Natural killer cell (primary cell): ENCODE data around the gene GMPR2. TPM values are rescaled to one million over a fixed set of nuclear protein-coding genes. Genes with fewer than 3 reads are reported as not detected.

Experiments used
- ATAC-seq, 3 donors: fragments of 150-1000 bp in 2 of 3; fragments of 200-7000 bp in 1 of 3; cut with Tn5 transposase; 1 replicate in 1 of 3; 2 replicates in 2 of 3; pipeline ENCODE4 v1.10.0; 2021; ENCODE audit warnings: mild to moderate bottlenecking in 2 of 3, moderate library complexity in 2 of 3
- DNase-seq, 2 donors: peaks; one replicate each; pipeline versions ENCODE4 v3.0.0 to v3.0.0-alpha.2; 2013 to 2021; ENCODE audit warnings: mixed read lengths in 1 of 2
- H3K27ac ChIP-seq: one replicate; pipeline ENCODE4 v1.5.1; 2013; ENCODE audit warnings: mild to moderate bottlenecking, low read length
- H3K27me3 ChIP-seq: one replicate; pipeline ENCODE4 v1.6.1; 2013; ENCODE audit warnings: low read length; ENCODE audit not compliant: control insufficient read depth, insufficient read depth
- H3K36me3 ChIP-seq: one replicate; pipeline ENCODE4 v1.6.1; 2013; ENCODE audit warnings: low read length; ENCODE audit not compliant: control insufficient read depth, insufficient read depth
- H3K4me1 ChIP-seq: one replicate; pipeline ENCODE4 v1.6.1; 2013; ENCODE audit warnings: low read length; ENCODE audit not compliant: control insufficient read depth, insufficient read depth
- H3K4me3 ChIP-seq: one replicate; pipeline ENCODE4 v1.5.1; 2013; ENCODE audit warnings: low read length
- H3K9me3 ChIP-seq: one replicate; pipeline ENCODE4 v1.6.1; 2013; ENCODE audit warnings: low read length; ENCODE audit not compliant: control insufficient read depth, insufficient read depth
- H3K27ac Mint-ChIP-seq, 2 donors: one replicate each; pipeline ENCODE4 v1.8.0; 2022; ENCODE audit warnings: mild to moderate bottlenecking in 2 of 2, mixed read lengths in 2 of 2, moderate library complexity in 1 of 2
- H3K27me3 Mint-ChIP-seq, 2 donors: one replicate each; pipeline ENCODE4 v1.8.0; 2022; ENCODE audit warnings: low read depth in 2 of 2, mixed read lengths in 2 of 2
- H3K36me3 Mint-ChIP-seq: one replicate; pipeline ENCODE4 v1.8.0; 2022; ENCODE audit warnings: mixed read lengths
- H3K4me1 Mint-ChIP-seq, 2 donors: one replicate each; pipeline ENCODE4 v1.8.0; 2022; ENCODE audit warnings: mixed read lengths in 2 of 2
- H3K4me3 Mint-ChIP-seq: one replicate; pipeline ENCODE4 v1.8.0; 2022; ENCODE audit warnings: mild to moderate bottlenecking, moderate library complexity, mixed read lengths
- H3K9me3 Mint-ChIP-seq, 2 donors: one replicate each; pipeline ENCODE4 v1.8.0; 2022; ENCODE audit warnings: mixed read lengths in 2 of 2
- WGBS: methylation state at CpG from one replicate; pipeline ENCODE4 v1.1.7; 2013; ENCODE audit warnings: missing lambda C conversion rate; ENCODE audit not compliant: insufficient coverage; 5-methylcytosine and 5-hydroxymethylcytosine counted together
- intact Hi-C: fragments of 100-400 bp; cut with micrococcal nuclease; formaldehyde crosslinking; loops from one replicate; pipeline ENCODE4 v1.14.2; 2022
- total RNA-seq, 4 donors: library from RNA; stranded (reverse); fragments of 120-200 nt in 1 of 4; gene quantifications; one replicate each; pipeline versions ENCODE4 v1.2.3 to v1.2.4, GENCODE V29; 2013 to 2022
- TF ChIP-seq, protein P1 (sequence below): fragments of 200-600 bp; IDR thresholded peaks from one replicate; pipeline ENCODE4 v1.8.0; 2022; ENCODE audit warnings: antibody characterized with exemption

GMPR2 gene
- total RNA-seq, 3 donors from 2014 or later (not counting 1 experiment from before 2014, with no cell fraction given), result 46.5 to 63.3 (median 53.3) TPM

DNA sequence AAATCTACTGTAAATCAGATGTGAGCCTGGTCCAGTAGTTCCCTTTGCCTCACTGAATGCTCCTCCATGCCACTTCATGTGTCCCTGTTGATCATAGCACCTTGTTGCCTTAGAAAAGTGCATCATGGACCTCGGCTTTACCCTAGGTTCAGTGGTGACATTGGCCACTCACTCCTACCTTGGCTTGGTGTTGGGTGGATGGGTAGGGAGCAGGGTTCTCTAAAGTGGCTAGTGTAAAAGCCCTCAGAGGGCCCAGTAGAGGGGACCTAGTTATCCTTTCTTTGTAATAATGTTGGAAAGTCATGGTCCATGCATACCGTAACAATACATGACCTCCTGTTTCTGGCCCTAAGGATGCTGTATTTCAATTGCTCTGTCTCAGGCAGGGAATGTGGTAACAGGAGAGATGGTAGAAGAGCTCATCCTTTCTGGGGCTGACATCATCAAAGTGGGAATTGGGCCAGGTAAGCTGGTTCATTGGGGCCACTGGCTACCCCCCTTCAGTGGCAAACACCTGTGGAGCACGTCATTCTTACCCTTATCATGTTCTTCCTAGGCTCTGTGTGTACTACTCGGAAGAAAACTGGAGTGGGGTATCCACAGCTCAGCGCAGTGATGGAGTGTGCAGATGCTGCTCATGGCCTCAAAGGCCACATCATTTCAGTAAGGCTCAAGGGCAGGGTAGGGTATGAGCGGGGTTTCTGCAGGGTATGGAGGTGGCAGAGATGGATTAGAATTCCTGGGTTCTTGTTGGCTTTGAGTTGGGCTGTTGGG is 4.1 kb downstream of the GMPR2 start:
- TF ChIP-seq, protein P1, sequence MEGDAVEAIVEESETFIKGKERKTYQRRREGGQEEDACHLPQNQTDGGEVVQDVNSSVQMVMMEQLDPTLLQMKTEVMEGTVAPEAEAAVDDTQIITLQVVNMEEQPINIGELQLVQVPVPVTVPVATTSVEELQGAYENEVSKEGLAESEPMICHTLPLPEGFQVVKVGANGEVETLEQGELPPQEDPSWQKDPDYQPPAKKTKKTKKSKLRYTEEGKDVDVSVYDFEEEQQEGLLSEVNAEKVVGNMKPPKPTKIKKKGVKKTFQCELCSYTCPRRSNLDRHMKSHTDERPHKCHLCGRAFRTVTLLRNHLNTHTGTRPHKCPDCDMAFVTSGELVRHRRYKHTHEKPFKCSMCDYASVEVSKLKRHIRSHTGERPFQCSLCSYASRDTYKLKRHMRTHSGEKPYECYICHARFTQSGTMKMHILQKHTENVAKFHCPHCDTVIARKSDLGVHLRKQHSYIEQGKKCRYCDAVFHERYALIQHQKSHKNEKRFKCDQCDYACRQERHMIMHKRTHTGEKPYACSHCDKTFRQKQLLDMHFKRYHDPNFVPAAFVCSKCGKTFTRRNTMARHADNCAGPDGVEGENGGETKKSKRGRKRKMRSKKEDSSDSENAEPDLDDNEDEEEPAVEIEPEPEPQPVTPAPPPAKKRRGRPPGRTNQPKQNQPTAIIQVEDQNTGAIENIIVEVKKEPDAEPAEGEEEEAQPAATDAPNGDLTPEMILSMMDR, result no peak
- DNase-seq, result no peak
- Histone ChIP-seq H3K9me3 (no peaks in the 10 kb centered on the region), H3K27ac (no peak overlapping the region), H3K36me3 (peaks cover 66% of the 10 kb centered on the region), H3K4me3 (no peak overlapping the region), H3K4me1 (peaks cover 33% of the 10 kb centered on the region), H3K27me3 (no peaks in the 10 kb centered on the region)
- no peak for ATAC-seq
- Mint-ChIP-seq H3K4me1 (peaks cover 68 to 84% of the 10 kb centered on the region in 2 donors), H3K27ac (peak overlapping the region; percentile 40 to 100), H3K36me3 (peaks cover 22% of the 10 kb centered on the region), H3K27me3 (no peaks in the 10 kb centered on the region), H3K4me3 (no peak overlapping the region), H3K9me3 (no peaks in the 10 kb centered on the region)
- over 99% methylated on average over 6 of the region's 6 CpGs for WGBS
- intact Hi-C loops, result no loop called here

DNA sequence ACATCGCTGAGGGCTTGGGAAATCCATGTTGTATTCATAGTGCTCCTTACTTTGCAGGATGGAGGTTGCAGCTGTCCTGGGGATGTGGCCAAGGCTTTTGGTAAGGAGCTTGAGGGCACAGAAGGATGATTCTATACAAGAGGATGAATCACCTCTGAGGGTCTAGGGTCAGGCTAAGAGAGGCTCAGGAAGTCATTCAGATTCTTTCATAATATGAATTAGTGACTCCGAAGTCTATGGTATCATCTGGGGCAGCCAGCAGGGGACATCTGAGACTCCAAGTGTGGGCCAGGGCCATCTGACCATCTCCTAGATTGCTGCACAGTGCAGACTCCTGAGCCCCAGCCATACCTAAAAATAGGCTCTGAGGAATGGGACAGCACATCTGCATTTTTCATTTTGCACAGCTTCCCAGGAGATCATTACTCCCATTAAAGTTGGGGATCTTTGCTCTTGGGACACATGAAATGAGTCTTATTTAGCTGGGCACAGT is 4.8 kb downstream of the GMPR2 start:
- DNase-seq (no peak), ATAC-seq (no peak)
- peaks cover 69 to 85% of the 10 kb centered on the region in 2 donors for H3K4me1 Mint-ChIP-seq
- Histone ChIP-seq H3K4me1 (peaks cover 34% of the 10 kb centered on the region), H3K36me3 (peaks cover 66% of the 10 kb centered on the region), H3K4me3 (no peak overlapping the region), H3K27me3 (no peaks in the 10 kb centered on the region), H3K27ac (no peak overlapping the region), H3K9me3 (no peaks in the 10 kb centered on the region)
- TF ChIP-seq, protein P1, result no peak
- intact Hi-C loops, result no loop called here
- 100% methylated on average over 2 of the region's 2 CpGs for WGBS
- no peaks in the 10 kb centered on the region for H3K9me3 Mint-ChIP-seq
- peak overlapping the region; percentile 14 for H3K4me3 Mint-ChIP-seq
- H3K27me3 Mint-ChIP-seq, result no peaks in the 10 kb centered on the region
- H3K27ac Mint-ChIP-seq, result peak overlapping the region; percentile 40 to 100
- peaks cover 22% of the 10 kb centered on the region for H3K36me3 Mint-ChIP-seq

DNA sequence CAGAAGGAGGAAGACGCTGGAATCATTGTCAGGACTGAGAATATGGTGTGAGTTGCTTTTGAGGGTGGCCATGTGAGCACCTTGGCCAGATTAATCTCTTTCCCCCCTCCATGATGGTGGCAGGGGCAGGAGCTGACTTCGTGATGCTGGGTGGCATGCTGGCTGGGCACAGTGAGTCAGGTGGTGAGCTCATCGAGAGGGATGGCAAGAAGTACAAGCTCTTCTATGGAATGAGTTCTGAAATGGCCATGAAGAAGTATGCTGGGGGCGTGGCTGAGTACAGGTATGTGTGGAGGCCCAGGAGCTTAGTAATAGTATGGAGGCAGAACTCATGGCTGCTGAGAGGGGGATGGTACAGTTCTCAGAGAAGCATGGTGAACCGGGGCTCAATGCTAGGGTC is 5.4 kb downstream of the GMPR2 start:
- H3K27ac Mint-ChIP-seq, result peak overlapping the region; percentile 40 to 100
- TF ChIP-seq, protein P1, result no peak
- no peak for ATAC-seq
- H3K27ac ChIP-seq, result no peak overlapping the region
- peaks cover 32% of the 10 kb centered on the region for H3K4me1 ChIP-seq
- intact Hi-C loops, result no loop called here
- no peaks in the 10 kb centered on the region for H3K9me3 Mint-ChIP-seq
- DNase-seq, result no peak
- WGBS, result 97% methylated on average over 4 of the region's 5 CpGs
- peaks cover 22% of the 10 kb centered on the region for H3K36me3 Mint-ChIP-seq
- H3K36me3 ChIP-seq, result peaks cover 66% of the 10 kb centered on the region
- peak overlapping the region; percentile 14 for H3K4me3 Mint-ChIP-seq
- no peaks in the 10 kb centered on the region for H3K27me3 ChIP-seq
- peaks cover 75 to 86% of the 10 kb centered on the region in 2 donors for H3K4me1 Mint-ChIP-seq
- no peak overlapping the region for H3K4me3 ChIP-seq
- H3K9me3 ChIP-seq, result no peaks in the 10 kb centered on the region
- H3K27me3 Mint-ChIP-seq, result no peaks in the 10 kb centered on the region
